Caki2 (cell line): ENCODE results near the gene MUC3A. TPM values are rescaled to one million over a fixed set of nuclear protein-coding genes. Genes with fewer than 3 reads are reported as not detected.
"Not testable (repeated sequence)": the region's sequence is repeated elsewhere in the genome, so short reads cannot be mapped to it uniquely, and the experiment has no call there.

Source experiments
- DNase-seq: peaks from one replicate; pipeline ENCODE4 v3.0.0-alpha.2; 2015; ENCODE audit warnings: low read depth
- in situ Hi-C: cut with HindIII; loops from 2 replicates; pipeline ENCODE4 v1.10.0; 2016; ENCODE audit warnings: low sequenced_read_pairs, low pct_unique_long_range_greater_than_20kb, mixed read lengths
- total RNA-seq: library from RNA; depleted of rRNA; stranded (reverse); fragments of >200 nt; shearing (Covaris generic); gene quantifications from 2 replicates; pipeline ENCODE4 v1.2.3, GENCODE V29; 2014; ENCODE audit warnings: low replicate concordance

The MUC3A gene
- total RNA-seq, 1 experiment from 2014 or later = not detected

DNA sequence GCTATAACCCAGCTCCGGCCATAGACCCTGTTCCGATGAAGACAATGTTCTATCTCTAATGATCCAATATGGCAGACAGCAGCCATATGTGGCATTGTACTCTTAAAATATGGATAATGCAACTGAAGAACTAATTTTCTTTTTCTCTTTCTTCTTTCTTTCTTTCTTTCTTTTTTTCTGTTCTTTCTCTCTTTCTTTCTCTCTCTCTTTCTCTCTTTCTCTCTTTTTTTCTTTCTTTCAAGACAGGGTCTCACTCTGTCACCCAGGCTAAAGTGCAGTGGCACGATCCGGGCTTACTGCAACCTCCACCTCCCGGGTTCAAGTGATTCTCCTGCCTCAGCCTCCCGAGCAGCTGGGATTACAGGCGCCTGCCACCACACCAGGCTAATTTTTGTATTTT is 13.2 kb upstream of the MUC3A start:
- in situ Hi-C loops = not testable (repeated sequence)

DNA sequence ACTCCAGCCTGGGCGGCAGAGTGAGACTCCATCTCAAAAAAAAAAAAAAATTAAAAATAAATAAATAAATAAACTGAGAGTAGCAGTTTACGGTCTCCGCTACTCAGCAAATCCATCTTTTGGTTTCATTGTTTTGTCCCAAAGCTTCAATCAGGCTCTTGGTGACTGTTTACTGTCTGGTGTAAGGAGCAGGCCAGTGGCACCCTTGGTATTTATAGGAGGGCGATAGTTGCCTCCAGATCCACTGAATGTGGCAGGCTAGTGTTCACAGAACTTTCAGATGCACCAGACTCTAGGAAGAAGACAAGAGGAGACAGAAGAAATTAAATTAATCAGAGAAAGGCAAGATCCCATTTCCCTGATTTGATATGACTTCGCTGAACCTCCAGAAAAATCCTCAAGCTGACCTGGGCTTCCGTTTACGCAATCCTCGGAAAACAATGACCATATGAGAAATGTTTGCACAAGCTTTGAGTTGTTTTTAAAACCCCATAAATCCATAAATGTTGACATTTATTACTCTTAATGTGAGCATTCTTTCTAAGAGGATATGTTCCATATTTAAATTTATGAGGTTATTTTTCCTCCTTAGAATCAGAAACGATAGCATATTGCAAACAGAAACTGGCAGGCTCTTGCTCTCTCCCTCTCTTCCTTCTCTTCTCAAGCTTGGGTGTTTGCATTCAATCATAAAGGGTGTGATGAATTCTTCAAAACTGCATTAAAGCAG is 7.1 kb upstream of the MUC3A start:
- in situ Hi-C loops = no loop called here
- no peak for DNase-seq

More for the DNA sequence above, 13.2 kb upstream of the MUC3A start:
- not testable (repeated sequence) for DNase-seq

DNA sequence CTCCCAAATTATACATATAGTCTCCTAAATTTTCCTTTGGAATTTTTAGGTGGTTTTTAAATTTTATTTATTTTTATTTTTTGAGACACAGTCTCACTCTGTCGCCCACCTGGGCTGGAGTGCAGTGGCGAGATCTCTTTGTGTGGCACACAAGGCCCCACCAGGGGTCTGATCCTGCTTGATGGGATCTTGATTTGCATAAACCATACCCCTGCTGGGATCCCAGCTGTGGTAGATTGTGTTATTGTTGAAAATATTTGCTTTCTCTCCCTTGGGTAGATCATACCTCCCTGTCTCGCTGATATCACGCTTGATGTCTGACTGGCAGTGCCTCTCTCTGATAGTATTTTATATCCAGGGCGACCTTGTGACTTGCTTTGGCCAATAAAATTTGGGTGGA is 5.6 kb upstream of the MUC3A start:
- DNase-seq = no peak
- in situ Hi-C loops = no loop called here

DNA sequence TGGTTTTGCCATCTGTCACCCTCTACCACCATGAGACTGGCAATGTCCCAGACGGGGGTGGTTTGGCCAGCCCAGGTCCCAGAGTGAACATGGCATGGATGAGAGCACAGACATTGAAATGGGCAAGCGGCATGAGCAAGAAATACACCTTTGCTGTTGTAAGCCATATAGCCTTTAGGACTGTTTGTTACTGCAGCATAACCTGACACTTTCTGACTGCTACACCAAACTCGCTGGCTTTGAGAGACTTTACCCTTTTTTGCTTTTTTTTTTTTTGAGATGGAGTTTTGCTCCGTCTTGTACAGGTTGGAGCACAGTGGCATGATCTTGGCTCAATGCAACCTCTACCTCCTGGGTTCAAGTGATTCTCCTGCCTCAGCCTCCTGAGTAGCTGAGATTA is 5.2 kb upstream of the MUC3A start:
- in situ Hi-C loops = no loop called here

GRCh38 chr7:100946111-100946510 is 3.2 kb upstream of the MUC3A start:
- no peak for DNase-seq
- in situ Hi-C loops = no loop called here

More for the DNA sequence above, 5.2 kb upstream of the MUC3A start:
- no peak for DNase-seq

GRCh38 chr7:100946766-100947365 is 2.5 kb upstream of the MUC3A start:
- in situ Hi-C loops = no loop called here
- no peak for DNase-seq

- no peak for DNase-seq
- in situ Hi-C loops = no loop called here
Measured at GRCh38 chr7:100947792-100948191, 1.5 kb upstream of the MUC3A start.

DNA sequence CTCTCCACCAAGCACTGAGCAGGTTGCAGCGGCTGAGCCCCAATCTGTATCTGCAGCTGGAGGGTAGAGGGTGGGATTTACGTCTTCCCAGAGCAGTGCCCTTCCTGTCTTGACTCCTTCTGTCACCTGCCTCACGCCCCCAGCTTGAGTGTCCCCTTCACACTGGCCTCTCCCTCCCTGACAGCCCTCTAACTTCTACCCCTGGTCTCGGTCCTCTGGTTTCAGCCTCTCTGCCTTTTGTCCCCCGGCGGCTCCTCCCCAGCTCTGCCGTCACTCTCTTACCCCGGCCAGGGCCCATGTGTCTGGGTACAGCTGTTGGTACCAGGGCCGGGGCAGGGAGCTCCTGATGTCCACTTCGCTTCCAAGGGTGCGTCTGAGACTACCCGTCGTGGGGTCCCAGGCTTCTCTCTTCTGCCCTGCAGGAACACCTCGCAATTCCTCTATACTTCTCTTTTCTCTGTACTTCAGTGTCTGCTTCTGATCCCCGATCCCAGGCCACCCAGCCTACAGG is 654 bp downstream of the MUC3A start:
- in situ Hi-C loops = no loop called here
- no peak for DNase-seq

DNA sequence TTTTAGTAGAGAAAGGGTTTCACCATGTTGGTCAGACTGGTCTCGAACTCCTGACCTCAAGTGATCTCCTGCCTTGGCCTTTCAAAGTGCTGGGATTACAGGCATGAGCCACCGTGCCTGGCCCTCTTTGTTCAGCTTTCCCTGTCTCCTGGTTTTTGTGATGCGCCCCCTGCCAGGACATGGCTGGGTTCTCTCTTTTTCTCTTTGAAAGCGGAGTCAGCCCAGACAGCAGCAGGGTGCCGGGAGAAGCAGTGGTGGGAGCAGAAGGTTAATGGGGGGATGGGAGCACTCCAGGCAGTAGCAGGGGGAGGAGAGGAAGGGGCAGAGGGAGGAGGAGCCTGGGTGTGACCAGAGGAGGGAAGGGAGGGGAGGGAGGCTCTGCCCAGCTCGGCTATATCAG is 1.8 kb downstream of the MUC3A start:
- DNase-seq = no peak
- in situ Hi-C loops = no loop called here

- in situ Hi-C loops = no loop called here
- no peak for DNase-seq
Measured at GRCh38 chr7:100951888-100952560, 2.7 kb downstream of the MUC3A start.

- DNase-seq = no peak
- in situ Hi-C loops = no loop called here
Measured at GRCh38 chr7:100952641-100953040, 3.3 kb downstream of the MUC3A start.

- in situ Hi-C loops = no loop called here
- no peak for DNase-seq
Measured at GRCh38 chr7:100957832-100958421, 8.6 kb downstream of the MUC3A start.

GRCh38 chr7:100959894-100960293 is 10.6 kb downstream of the MUC3A start:
- in situ Hi-C loops = no loop called here
- DNase-seq = no peak

DNA sequence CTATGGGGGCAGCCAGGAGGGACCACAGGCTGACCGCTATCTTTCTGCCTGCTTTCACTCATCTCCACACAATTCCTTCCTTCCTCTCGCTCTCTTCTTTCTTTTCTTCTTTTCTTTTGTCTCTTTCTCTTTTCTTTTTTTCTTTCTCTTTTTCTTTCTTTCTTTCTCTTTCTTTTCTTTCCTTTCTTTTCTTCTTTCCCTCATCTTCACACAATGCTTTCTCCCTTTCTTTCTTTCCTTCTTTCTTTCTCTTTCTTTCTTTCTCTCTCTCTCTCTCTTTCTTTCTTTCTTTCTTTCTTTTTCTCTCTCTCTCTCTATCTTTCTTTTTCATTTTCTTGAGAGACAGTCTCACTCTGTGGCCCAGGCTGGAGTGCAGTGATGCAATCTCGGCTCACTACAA is 13.2 kb downstream of the MUC3A start:
- in situ Hi-C loops = no loop called here
- DNase-seq = no peak

DNA sequence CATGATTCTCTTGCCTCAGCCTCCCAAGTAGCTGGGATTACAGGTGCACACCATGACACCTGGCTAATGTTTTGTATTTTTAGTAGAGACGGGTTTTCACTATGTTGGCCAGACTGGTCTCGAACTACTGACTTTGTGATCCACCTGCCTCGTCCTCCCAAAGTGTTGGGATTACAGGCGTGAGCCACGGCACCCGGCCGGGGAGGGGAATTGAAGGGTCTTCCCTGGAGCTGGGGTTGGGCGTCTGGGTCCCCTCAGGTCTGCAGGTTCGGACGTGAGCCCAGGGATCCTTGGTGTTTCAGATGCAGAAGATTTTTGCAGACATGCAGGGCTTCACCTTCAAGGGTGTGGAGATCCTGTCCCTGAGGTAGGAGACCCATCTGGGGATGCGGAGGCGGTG is 14.1 kb downstream of the MUC3A start:
- DNase-seq = no peak
- in situ Hi-C loops = no loop called here

DNA sequence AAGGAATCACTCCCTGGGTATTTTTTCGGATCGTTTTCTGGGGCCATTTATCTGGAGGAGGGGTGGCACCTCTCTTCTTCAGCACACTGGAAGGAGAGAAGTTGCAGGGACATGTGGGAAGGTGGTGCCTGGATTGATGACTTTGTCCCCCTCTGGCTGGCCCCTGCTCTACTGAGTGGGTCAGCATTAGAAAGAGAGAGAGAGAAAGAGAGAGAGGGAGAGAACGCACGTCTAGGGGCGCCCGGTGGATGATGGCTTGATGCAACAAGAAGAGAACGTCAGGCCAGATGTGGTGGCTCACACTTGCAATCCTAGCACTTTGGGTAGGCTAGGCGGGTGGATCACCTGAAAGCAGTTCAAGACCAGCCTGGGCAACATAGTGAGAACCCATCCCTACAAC is 14.5 kb downstream of the MUC3A start:
- in situ Hi-C loops = no loop called here
- DNase-seq = no peak

GRCh38 chr7:100964630-100965029 is 15.3 kb downstream of the MUC3A start:
- in situ Hi-C loops = no loop called here
- DNase-seq = no peak

GRCh38 chr7:100965045-100965722 is 15.8 kb downstream of the MUC3A start:
- in situ Hi-C loops = no loop called here
- no peak for DNase-seq
